Neural progenitor cell (in vitro differentiated cells): ENCODE data around the gene SMC2. TPM values are rescaled to one million over a fixed set of nuclear protein-coding genes. Genes with fewer than 3 reads are reported as not detected.

Experiments used
- DNase-seq: peaks from one replicate; pipeline ENCODE4 v3.0.0-alpha.2; 2016; ENCODE audit warnings: low spot score
- H2AFZ ChIP-seq: fragments of 200-600 bp; sonication (generic); replicated peaks from 2 replicates; pipeline ENCODE4 v1.6.1; 2016; ENCODE audit warnings: antibody characterized with exemption
- H3F3A ChIP-seq: fragments of 200-600 bp; sonication (generic); 2 replicates; pipeline ENCODE4 v1.6.1; 2016; ENCODE audit warnings: antibody characterized with exemption, low read depth
- H3K27ac ChIP-seq: fragments of 200-600 bp; sonication (generic); 2 replicates; pipeline ENCODE4 v1.5.1; 2016; ENCODE audit warnings: mild to moderate bottlenecking
- H3K27me3 ChIP-seq: fragments of 200-600 bp; sonication (generic); 2 replicates; pipeline ENCODE4 v1.6.1; 2016; ENCODE audit warnings: mild to moderate bottlenecking, moderate library complexity
- H3K36me3 ChIP-seq: fragments of 200-600 bp; sonication (generic); 2 replicates; pipeline ENCODE4 v1.5.1; 2016
- H3K4me1 ChIP-seq: fragments of 200-600 bp; sonication (generic); 2 replicates; pipeline ENCODE4 v1.6.1; 2016; ENCODE audit warnings: mixed run types
- H3K4me2 ChIP-seq: fragments of 200-600 bp; sonication (generic); 2 replicates; pipeline ENCODE4 v1.6.1; 2016
- H3K4me3 ChIP-seq: fragments of 200-600 bp; sonication (generic); 2 replicates; pipeline ENCODE4 v1.5.1; 2016
- H3K79me2 ChIP-seq: fragments of 200-600 bp; sonication (generic); 2 replicates; pipeline ENCODE4 v1.6.1; 2016; ENCODE audit warnings: low read depth
- H3K9ac ChIP-seq: fragments of 200-600 bp; sonication (generic); 2 replicates; pipeline ENCODE4 v1.6.1; 2016
- H3K9me3 ChIP-seq: fragments of 200-600 bp; sonication (generic); 2 replicates; pipeline ENCODE4 v1.5.1; 2016; ENCODE audit warnings: low read depth
- H4K20me1 ChIP-seq: fragments of 200-600 bp; sonication (generic); 2 replicates; pipeline ENCODE4 v1.6.1; 2016; ENCODE audit warnings: low read depth
- H3K27ac Mint-ChIP-seq: 3 replicates; pipeline ENCODE4 v1.8.0; 2021; ENCODE audit warnings: mixed read lengths
- H3K27me3 Mint-ChIP-seq: 2 replicates; pipeline ENCODE4 v1.8.0; 2022; ENCODE audit warnings: low read depth, mild to moderate bottlenecking, inconsistent platforms, moderate library complexity, mixed read lengths; ENCODE audit not compliant: insufficient read depth
- H3K36me3 Mint-ChIP-seq: 3 replicates; pipeline ENCODE4 v1.8.0; 2021; ENCODE audit warnings: mixed read lengths
- H3K4me1 Mint-ChIP-seq: 3 replicates; pipeline ENCODE4 v1.8.0; 2021; ENCODE audit warnings: mixed read lengths
- H3K4me3 Mint-ChIP-seq: 3 replicates; pipeline ENCODE4 v1.8.0; 2021; ENCODE audit warnings: mild to moderate bottlenecking, moderate library complexity, mixed read lengths
- H3K9me3 Mint-ChIP-seq: 3 replicates; pipeline ENCODE4 v1.8.0; 2020; ENCODE audit warnings: mixed read lengths
- CTCF ChIP-seq: fragments of 200-600 bp; sonication (generic); IDR thresholded peaks from 2 replicates; pipeline ENCODE4 v1.5.1; 2017; ENCODE audit warnings: antibody characterized with exemption, mild to moderate bottlenecking
- EZH2 ChIP-seq: fragments of 200-600 bp; sonication (generic); IDR thresholded peaks from 2 replicates; pipeline ENCODE4 v1.6.1; 2017; ENCODE audit warnings: antibody characterized with exemption, mild to moderate bottlenecking, moderate library complexity
- EZH2phosphoT487 ChIP-seq: fragments of 200-600 bp; sonication (generic); IDR thresholded peaks from 2 replicates; pipeline ENCODE4 v1.6.1; 2017; ENCODE audit warnings: antibody characterized with exemption
- total RNA-seq: library from RNA; depleted of rRNA; stranded (reverse); fragments of >200 nt; gene quantifications from 2 replicates; pipeline ENCODE4 v1.2.3, GENCODE V29; 2015; ENCODE audit warnings: low replicate concordance

Gene SMC2
- total RNA-seq, 1 donor from 2014 or later = 46.7 TPM

GRCh38 chr9:104138243-104138868 lies 44.2 kb downstream of the SMC2 start:
- no peaks in the 10 kb centered on the region for H3K9me3 ChIP-seq
- H2AFZ ChIP-seq = no peak overlapping the region
- no peaks in the 10 kb centered on the region for H4K20me1 ChIP-seq
- Mint-ChIP-seq H3K36me3 (peaks cover 26% of the 10 kb centered on the region), H3K9me3 (no peaks in the 10 kb centered on the region), H3K4me1 (no peaks in the 10 kb centered on the region), H3K4me3 (no peak overlapping the region), H3K27ac (no peak overlapping the region), H3K27me3 (no peaks in the 10 kb centered on the region)
- DNase-seq = no peak
- no peaks in the 10 kb centered on the region for H3K27me3 ChIP-seq
- no peaks in the 10 kb centered on the region for H3F3A ChIP-seq
- H3K27ac ChIP-seq = no peak overlapping the region
- no peaks in the 10 kb centered on the region for H3K79me2 ChIP-seq
- H3K4me2 ChIP-seq = no peak overlapping the region
- no peak overlapping the region for H3K4me3 ChIP-seq
- TF ChIP-seq EZH2 (no peak), CTCF (no peak), EZH2phosphoT487 (no peak)
- no peak overlapping the region for H3K9ac ChIP-seq
- no peaks in the 10 kb centered on the region for H3K4me1 ChIP-seq
- H3K36me3 ChIP-seq = peaks cover 17% of the 10 kb centered on the region

DNA sequence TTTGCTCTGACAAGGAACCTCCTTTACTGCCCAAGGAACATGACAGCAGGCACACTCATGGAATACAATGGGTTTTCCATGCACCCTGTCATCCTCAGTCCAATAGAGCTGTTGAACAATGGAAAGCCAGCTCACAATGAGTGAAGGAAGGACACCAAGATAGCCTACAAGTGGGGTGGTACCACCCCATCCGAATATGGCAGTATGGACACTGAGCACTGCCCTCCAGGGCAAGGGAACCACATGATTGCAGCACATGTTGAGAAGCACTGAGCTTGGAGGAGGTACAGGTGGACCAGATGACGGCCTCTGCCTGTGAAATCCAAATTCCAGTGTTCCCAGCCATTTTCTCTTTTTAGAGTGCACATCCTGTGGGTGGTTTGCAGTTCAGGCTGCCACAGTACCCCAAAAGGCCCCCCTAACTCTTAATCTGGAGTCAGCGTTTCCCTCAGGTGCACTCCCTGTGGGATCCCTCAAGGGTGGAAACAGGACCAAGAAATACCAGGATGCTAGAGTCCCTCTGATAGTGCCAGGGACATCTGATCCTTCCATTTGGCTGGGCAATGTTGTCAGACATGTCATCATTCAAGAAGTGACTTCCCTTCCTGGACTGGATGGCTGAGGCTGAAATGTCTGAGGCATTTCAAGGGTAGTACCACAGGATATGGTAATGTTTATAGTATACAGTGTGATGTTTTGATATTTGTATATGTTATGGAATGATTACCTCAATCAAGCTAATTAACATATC lies 48.9 kb downstream of the SMC2 start:
- DNase-seq = no peak
- H3K9me3 ChIP-seq = no peaks in the 10 kb centered on the region
- no peak overlapping the region for H3K27ac Mint-ChIP-seq
- H3K4me1 ChIP-seq = no peaks in the 10 kb centered on the region
- H3K36me3 Mint-ChIP-seq = peaks cover 13% of the 10 kb centered on the region
- H3K4me2 ChIP-seq = no peak overlapping the region
- peaks cover 4% of the 10 kb centered on the region for H3K36me3 ChIP-seq
- H3F3A ChIP-seq = no peaks in the 10 kb centered on the region
- TF ChIP-seq EZH2phosphoT487 (no peak), CTCF (no peak)
- H3K27me3 Mint-ChIP-seq = no peaks in the 10 kb centered on the region
- H3K27me3 ChIP-seq = no peaks in the 10 kb centered on the region
- no peaks in the 10 kb centered on the region for H3K9me3 Mint-ChIP-seq
- no peak overlapping the region for H2AFZ ChIP-seq
- no peak overlapping the region for H3K27ac ChIP-seq
- no peaks in the 10 kb centered on the region for H3K4me1 Mint-ChIP-seq
- H3K4me3 Mint-ChIP-seq = no peak overlapping the region
- H3K4me3 ChIP-seq = no peak overlapping the region
- no peak overlapping the region for H3K9ac ChIP-seq
- no peaks in the 10 kb centered on the region for H4K20me1 ChIP-seq
- no peaks in the 10 kb centered on the region for H3K79me2 ChIP-seq

- no peaks in the 10 kb centered on the region for H3K9me3 Mint-ChIP-seq
- DNase-seq = no peak
- H3K4me1 Mint-ChIP-seq = no peaks in the 10 kb centered on the region
- H3K36me3 Mint-ChIP-seq = peaks cover 13% of the 10 kb centered on the region
- H3K4me2 ChIP-seq = no peak overlapping the region
- H3K27me3 ChIP-seq = no peaks in the 10 kb centered on the region
- peaks cover 4% of the 10 kb centered on the region for H3K36me3 ChIP-seq
- H3K4me3 Mint-ChIP-seq = no peak overlapping the region
- H3K4me1 ChIP-seq = no peaks in the 10 kb centered on the region
- no peak overlapping the region for H3K9ac ChIP-seq
- no peaks in the 10 kb centered on the region for H3K9me3 ChIP-seq
- no peaks in the 10 kb centered on the region for H4K20me1 ChIP-seq
- no peak for TF ChIP-seq EZH2
- no peak for TF ChIP-seq EZH2phosphoT487
- no peak for TF ChIP-seq CTCF
- no peak overlapping the region for H3K27ac ChIP-seq
- no peaks in the 10 kb centered on the region for H3F3A ChIP-seq
- no peaks in the 10 kb centered on the region for H3K27me3 Mint-ChIP-seq
- no peak overlapping the region for H2AFZ ChIP-seq
- no peak overlapping the region for H3K27ac Mint-ChIP-seq
- no peaks in the 10 kb centered on the region for H3K79me2 ChIP-seq
- no peak overlapping the region for H3K4me3 ChIP-seq
Observed at GRCh38 chr9:104143550-104143910, 49.4 kb downstream of the SMC2 start.
